SHP77 treated with DMSO at 0.1 percent for 48 hours (cell line): Measurements from ENCODE around the gene TSACC.
A peak's percentile ranks its signal among the peaks of the same experiment; 100 is the strongest.
"Not testable (repeated sequence)": the region's sequence is repeated elsewhere in the genome, so short reads cannot be mapped to it uniquely, and the experiment has no call there.

Source experiments
- DNase-seq: peaks from one replicate; lab custom pipeline; 2025; lab: John Stamatoyannopoulos, UW

Gene TSACC

DNA sequence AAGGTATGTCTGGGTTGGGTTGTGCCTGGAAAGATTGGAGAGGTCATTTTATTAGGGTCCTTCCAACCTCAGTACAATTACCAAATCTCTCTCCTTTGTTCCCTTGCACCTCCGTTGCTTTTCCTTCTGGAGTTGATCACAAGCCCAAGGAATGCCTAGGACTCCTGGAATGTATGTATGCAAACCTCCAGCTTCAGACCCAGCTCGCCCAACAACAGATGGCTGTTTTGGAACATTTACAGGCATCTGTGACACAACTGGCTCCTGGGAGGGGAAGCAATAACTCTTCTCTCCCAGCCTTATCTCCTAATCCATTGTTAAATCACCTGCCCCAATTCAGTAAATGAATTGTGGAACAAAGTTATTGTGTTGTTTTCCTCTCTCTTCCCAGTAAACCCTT lies 8.3 kb downstream of the TSACC start:
- no peak for DNase-seq

DNA sequence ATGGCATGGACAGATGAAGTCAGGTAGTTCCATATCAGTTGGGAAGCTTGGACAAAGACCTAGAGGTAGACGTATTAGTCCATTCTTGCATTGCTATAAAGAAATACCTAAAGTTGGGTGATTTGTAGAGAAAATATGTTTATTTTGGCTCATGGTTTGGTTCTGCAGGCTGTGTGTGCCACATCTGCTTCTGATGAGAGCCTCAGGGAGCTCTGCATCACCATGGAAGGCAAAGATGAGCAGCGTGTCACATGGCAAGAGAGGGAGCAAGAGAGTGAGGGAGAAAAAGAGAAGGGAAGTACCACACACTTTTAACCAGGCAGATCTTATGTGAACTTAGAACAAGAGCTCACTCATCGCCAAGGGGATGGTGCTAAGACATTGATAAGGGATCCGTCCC lies 9.0 kb downstream of the TSACC start:
- no peak for DNase-seq

DNA sequence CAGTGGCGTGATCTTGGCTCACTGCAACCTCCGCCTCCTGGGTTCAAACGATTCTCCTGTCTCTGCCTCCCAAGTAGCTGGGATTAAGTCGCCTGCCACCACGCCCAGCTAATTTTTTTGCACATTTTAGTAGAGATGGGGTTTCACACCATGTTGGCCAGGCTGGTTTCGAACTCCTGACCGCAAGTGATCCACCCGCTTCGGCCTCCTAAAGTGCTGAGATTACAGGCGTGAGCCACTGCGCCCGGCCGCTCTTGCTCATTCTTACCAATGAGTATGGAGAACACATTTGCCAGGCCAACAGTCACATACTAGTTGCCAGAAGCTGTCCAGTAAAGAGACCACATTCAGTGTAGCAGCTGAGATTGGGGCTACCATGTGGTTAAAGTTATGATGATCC lies 14.2 kb downstream of the TSACC start:
- not testable (repeated sequence) for DNase-seq

DNA sequence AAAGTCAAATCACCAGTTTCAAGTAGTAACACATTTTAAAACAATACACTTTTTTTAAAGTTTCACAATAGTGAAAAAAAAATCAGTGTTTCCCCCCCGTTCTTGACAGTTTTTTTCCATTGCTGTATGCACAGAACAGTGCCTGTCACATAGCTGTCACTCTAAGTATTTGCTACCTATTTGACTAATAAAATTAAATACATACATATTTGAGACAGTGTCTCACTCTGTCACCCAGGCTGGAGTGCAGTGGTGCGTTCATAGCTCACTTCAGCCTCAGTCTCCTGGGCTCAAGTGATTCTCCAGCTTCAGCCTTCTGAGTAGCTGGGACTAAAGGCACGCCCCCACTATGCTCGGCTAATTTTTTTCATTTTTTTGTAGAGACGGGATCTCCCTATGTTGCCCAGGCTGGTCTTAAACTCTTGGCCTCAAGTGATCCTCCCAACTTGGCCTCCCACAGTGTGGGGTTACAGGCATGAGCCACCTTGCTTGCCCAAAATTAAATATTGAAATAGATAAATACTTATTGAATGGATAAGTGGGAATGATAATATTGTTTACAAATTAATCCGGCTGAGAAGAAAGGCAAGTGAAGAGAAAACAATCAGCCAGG lies 18.0 kb downstream of the TSACC start:
- DNase-seq, result no peak

DNA sequence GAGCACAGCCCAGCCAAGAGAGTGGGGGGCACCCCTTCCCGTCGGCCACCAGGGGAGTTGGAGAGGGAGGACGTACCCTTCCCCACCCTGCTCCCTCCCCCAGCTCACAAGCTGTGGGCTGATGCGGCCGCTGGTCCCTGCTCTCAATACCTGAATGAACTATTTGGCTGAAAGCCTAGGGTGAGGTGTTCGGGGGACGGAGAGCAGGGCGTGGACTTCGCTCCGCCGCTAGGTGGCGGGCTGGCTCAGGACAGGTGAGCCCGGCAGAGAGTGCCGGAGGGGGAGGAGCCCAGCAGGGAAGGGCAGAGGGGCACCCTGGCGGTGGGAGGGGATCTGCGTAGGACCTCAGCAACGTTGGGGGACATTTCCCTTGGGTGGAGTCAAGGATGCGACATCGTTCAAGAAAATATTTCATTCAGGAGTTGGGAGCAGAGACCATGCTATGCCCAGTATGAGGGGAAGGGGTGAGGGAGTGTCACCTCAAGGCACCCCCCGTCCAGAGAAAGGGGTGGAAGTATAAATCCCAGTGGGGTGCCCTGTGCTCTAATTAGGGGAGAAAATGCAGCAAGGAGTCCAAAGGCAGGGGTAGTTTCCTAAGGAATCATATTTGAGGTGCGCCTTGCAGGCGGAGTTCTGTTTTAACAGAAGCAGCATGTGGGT lies 18.7 kb downstream of the TSACC start:
- DNase-seq, result peak; percentile 45

DNA sequence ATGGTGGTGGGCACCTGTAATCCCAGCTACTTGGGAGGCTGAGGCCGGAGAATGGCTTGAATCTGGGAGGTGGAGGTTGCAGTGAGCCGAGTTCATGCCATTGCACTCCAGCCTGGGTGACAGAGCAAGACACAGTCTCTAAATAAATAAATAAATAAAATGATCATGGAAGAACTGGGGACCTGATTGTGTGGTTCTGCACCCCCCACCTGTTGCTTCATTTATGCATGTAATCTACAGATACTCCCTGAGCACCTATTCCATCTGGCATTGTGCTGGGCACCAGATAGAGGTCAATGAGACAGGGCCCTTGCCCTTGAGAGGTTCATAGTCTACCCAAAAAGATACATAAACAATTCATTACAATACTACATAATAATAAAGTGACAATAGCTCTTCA lies 19.7 kb downstream of the TSACC start:
- no peak for DNase-seq

- no peak for DNase-seq
Observed at GRCh38 chr1:156358641-156359040, 20.3 kb downstream of the TSACC start.

- DNase-seq, result no peak
Observed at GRCh38 chr1:156359249-156359648, 20.9 kb downstream of the TSACC start.

DNA sequence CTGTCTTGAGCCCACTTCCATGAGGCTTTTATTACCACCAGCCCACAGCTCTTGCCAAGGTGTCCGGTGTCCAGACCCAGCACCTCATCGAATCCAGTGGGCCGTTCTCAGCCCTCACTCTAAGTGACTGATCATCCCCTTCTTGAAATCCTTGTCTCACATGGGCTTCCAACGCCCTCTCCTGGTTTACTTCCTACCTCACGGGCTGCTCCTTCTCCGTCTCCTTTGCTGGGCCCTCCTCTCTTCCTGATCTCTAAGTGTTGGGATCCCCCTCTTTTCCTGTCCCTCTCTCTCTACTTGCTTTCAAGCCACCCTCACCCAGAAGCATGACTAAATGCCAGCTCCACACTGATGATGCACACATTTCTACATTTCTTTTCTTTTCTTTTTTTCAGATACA lies 21.6 kb downstream of the TSACC start:
- no peak for DNase-seq

DNA sequence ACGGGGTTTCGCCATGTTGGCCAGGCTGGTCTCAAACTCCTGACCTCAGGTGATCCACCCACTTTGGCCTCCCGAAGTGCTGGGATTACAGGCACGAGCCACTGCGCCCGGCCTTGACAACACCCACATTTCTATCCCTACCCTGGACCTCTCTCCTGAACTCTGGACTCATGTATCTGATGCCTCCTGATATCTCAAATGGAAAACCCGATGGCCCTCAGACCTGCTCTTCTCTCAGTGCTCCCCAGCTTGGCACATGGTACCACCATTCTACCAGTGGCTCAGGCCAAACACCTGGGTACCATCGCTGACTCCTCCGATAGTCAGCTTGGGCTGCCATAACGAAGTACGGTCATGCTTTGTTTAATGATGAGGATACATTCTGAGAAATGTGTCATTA lies 22.2 kb downstream of the TSACC start:
- DNase-seq, result no peak

GRCh38 chr1:156365754-156366153 lies 27.4 kb downstream of the TSACC start:
- DNase-seq, result no peak

DNA sequence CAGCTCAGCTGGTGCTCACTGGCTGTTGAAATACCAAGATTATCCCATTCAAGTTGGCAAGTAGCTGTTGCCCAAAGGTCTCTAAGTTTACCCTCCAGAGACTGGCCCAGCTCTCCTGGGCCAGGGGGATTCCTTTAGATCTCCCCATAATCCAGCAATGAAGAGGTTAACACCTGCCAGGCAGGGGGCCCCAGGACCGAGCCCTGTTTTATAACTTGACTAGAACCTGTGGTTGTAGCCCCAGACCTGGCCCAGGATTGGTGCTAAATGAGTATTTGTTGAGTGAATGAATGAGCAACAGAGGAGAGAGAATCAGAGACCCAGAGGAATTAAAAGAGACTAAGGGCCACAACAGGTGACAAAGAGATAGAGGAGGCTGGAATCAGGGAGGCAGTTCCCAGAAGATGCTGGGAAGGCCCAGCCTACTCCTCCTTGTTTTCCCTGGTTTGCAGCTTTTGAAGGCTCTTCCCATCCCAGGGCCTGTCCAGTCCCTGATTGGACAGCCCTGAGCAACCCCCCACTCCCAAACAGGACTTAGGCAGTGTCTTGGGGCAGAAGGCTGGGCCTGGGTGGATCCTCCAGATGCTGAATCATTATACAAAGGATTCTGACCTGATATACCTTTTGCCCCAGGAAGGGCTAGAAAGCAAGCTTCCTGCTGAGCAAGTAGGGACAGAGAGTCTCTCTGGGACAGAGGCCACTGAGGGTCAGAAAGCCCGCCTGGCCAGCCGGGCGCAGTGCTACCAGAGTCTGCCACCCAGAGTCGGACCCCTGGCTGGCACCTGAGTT lies 28.2 kb downstream of the TSACC start:
- DNase-seq, result no peak

GRCh38 chr1:156367383-156368156 lies 29.2 kb downstream of the TSACC start:
- DNase-seq, result no peak

DNA sequence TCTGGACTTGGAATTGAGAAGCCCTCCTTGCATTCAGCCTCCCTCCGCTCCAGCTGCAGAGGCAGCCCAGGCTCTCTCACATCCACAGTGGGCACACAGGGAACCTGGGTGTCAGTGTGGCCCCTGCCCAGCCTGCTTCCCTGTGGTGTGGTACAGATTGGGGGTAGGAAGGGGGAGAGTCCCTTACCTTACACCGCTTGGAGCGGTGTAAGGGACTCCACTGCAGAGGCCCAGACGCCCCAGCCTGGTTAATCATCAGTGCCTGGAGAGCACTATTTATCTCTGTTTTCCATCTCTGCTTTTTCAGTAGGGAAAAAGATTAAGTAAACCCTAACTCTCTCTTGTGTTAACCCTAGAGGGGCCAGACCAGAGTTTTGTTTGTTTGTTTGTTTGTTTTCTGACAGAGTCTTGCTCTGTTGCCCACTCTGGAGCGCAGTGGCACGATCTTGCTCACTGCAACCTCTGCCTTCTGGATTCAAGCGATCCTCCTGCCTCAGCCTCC lies 29.9 kb downstream of the TSACC start:
- no peak for DNase-seq

- no peak for DNase-seq
Observed at GRCh38 chr1:156368889-156369684, 30.8 kb downstream of the TSACC start, which contains the start of gene RHBG. RHBG (plus strand) TSS chr1:156369211; CDS start chr1:156369250, 39 bp downstream.

DNA sequence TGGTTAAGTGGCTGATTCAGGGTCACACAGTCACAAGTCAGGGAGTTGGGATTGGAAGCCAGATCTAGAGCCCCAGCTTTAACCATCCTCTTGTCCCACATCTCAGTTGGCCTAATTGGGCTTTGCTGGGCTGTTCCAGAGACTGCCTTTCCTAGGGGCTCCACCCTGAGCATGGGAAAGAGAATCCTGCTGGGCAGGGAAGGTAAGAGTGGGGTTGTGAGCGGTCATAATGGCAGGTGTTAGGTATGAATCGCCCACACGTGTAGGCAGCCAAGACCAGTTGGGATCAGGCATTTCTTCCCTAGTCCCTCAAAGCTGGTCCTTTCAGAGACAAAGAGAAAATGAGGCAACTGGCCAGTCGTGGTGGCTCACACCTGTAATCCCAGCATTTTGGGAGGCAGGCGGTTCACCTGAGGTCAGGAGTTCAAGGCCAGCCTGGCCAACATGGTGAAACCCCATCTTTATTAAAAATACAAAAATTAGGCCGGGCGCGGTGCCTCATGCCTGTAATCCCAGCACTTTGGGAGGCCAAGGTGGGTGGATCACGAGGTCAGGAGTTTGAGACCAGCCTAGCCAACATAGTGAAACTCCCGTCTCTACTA lies 31.5 kb downstream of the TSACC start:
- DNase-seq, result not testable (repeated sequence)

GRCh38 chr1:156371553-156372264 lies 33.4 kb downstream of the TSACC start:
- DNase-seq, result no peak

DNA sequence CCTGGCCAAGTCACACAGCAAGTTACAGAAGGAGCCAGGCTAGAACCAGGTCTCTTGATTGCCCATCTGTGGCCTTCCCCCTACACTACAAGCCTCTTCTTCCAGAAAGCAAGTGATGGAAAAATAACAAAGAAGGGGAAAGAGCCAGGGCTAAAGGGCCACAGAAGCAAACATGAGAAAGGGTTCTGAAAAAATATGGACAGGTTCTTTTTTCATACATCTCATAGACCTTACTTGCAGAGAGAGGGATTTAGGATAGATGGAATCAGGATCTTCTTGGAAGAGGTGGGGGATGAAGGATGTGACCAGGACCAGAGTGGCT lies 33.9 kb downstream of the TSACC start:
- DNase-seq, result no peak

- DNase-seq, result no peak
Observed at GRCh38 chr1:156372876-156373275, 34.5 kb downstream of the TSACC start.

GRCh38 chr1:156373546-156373945 lies 35.2 kb downstream of the TSACC start:
- DNase-seq, result no peak
